ENCODE results near the gene GALNT7.

GALNT7 gene

GRCh38 chr4:173272996-173273395 is 104.4 kb downstream of the GALNT7 start:
- no peak for TF ChIP-seq CTCF (IDR thresholded peaks at IDR 0.05; ENCODE audit: extremely low read depth, missing control alignments)
- DNase-seq (ENCODE audit: low spot score), result no peak

- no peak for DNase-seq (ENCODE audit: low spot score)
- TF ChIP-seq CTCF (IDR thresholded peaks at IDR 0.05; ENCODE audit: extremely low read depth, missing control alignments), result no peak
Measured at GRCh38 chr4:173273941-173274340, 105.3 kb downstream of the GALNT7 start.

GRCh38 chr4:173274744-173275143 is 106.1 kb downstream of the GALNT7 start:
- DNase-seq (ENCODE audit: low spot score), result no peak
- no peak for TF ChIP-seq CTCF (IDR thresholded peaks at IDR 0.05; ENCODE audit: extremely low read depth, missing control alignments)

GRCh38 chr4:173275150-173275549 is 106.5 kb downstream of the GALNT7 start:
- DNase-seq (ENCODE audit: low spot score), result no peak
- TF ChIP-seq CTCF (IDR thresholded peaks at IDR 0.05; ENCODE audit: extremely low read depth, missing control alignments), result no peak

- DNase-seq (ENCODE audit: low spot score), result no peak
- no peak for TF ChIP-seq CTCF (IDR thresholded peaks at IDR 0.05; ENCODE audit: extremely low read depth, missing control alignments)
Measured at GRCh38 chr4:173277340-173277739, 108.7 kb downstream of the GALNT7 start.

- no peak for TF ChIP-seq CTCF (IDR thresholded peaks at IDR 0.05; ENCODE audit: extremely low read depth, missing control alignments)
- no peak for DNase-seq (ENCODE audit: low spot score)
Measured at GRCh38 chr4:173280998-173281397, 112.4 kb downstream of the GALNT7 start.

GRCh38 chr4:173281406-173282255 is 113.0 kb downstream of the GALNT7 start:
- DNase-seq (ENCODE audit: low spot score), result no peak
- no peak for TF ChIP-seq CTCF (IDR thresholded peaks at IDR 0.05; ENCODE audit: extremely low read depth, missing control alignments)
